Pancreas (tissue), 10 donors: ENCODE results near the gene MYCT1. TPM values are rescaled to one million over a fixed set of nuclear protein-coding genes. Genes with fewer than 3 reads are reported as not detected.

ENCODE experiments used
- ATAC-seq, 4 donors: fragments of 200-7000 bp; cut with Tn5 transposase; one replicate each; pipeline versions ENCODE4 v1.8.0 to v1.9.1; 2020; ENCODE audit warnings: mild to moderate bottlenecking in 4 of 4, moderate library complexity in 4 of 4
- DNase-seq, 6 donors: peaks; one replicate each; pipeline ENCODE4 v3.0.0-alpha.2; 2020
- FAIRE-seq: peaks from 2 replicates; lab custom pipeline; 2012; peaks lifted over from hg19 to GRCh38; lab: Jason Lieb, UNC
- H3K27ac ChIP-seq, 4 donors: fragments of 200-600 bp; sonication (generic); 1 replicate in 3 of 4; 2 replicates in 1 of 4; pipeline versions ENCODE4 v1.5.0 to v1.8.0; 2020
- H3K27me3 ChIP-seq, 4 donors: fragments of 200-600 bp; one replicate each; pipeline ENCODE4 v1.8.0; 2021
- H3K36me3 ChIP-seq, 3 donors: fragments of 200-600 bp; sonication (generic) in 1 of 3; one replicate each; pipeline versions ENCODE4 v1.5.0 to v1.8.0; 2020 to 2021
- H3K4me1 ChIP-seq, 3 donors: fragments of 200-600 bp; one replicate each; pipeline ENCODE4 v1.8.0; 2021
- H3K4me3 ChIP-seq, 4 donors: fragments of 200-600 bp; sonication (generic) in 2 of 4; one replicate each; pipeline versions ENCODE4 v1.5.0 to v1.8.0; 2020 to 2021
- H3K9me3 ChIP-seq, 4 donors: fragments of 200-600 bp; one replicate each; pipeline ENCODE4 v1.8.0; 2021
- CTCF ChIP-seq, 4 donors: fragments of 200-600 bp; sonication (generic) in 3 of 4; IDR thresholded peaks; one replicate each; pipeline versions ENCODE4 v1.5.0 to v1.8.0; 2021; ENCODE audit warnings: antibody characterized with exemption in 4 of 4
- WGBS, 2 donors: extraction: QIAGEN DNeasy Blood & Tissue Kit; methylation state at CpG; one replicate each; pipeline ENCODE4 v1.1.7; 2013; 5-methylcytosine and 5-hydroxymethylcytosine counted together
- intact Hi-C, 3 donors: fragments of 100-400 bp; cut with DNase I; formaldehyde crosslinking; loops; one replicate each; pipeline versions ENCODE4 v1.11.1 to v1.14.2; 2022
- polyA plus RNA-seq, 2 donors: library from polyadenylated mRNA; stranded (reverse); fragments of 200-250 nt; gene quantifications; one replicate each; pipeline ENCODE4 v1.2.3, GENCODE V29; 2013
- total RNA-seq, 6 donors: library from RNA; stranded (reverse); fragmentation: NEBNext Ultra II Directional in 4 of 6; extraction: Animal tissue kit (Norgen Biotek cat#: 25700) in 4 of 6; gene quantifications; one replicate each; pipeline versions ENCODE4 v1.2.1 to v1.2.4, GENCODE V29; 2021 to 2023
- donor health status: healthy with polysubstance abuse.
- donor health status: DM: no; HTN: no; CAD: no; lungs with moderate emphysema.
- donor health status: DM: no; HTN: no; CAD: no.
- donor health status: control.
- donor health status: control.
- donor health status: Bipolar disorder and iron deficiency.
- donor health status: DM: yes; HTN: yes; CAD: no.
- donor health status: DM: no; HTN: no; CAD: no.
- donor health status: DM: no; HTN: no; CAD: no.
- donor health status: DM: yes; HTN: yes; CAD: no.

MYCT1 gene
- total RNA-seq (1 to 10 TPM in 5 of 6 donors, under 1 TPM in 1; 0.93 to 2.3 (median 1.5) TPM), polyA plus RNA-seq (1 to 10 TPM; 2.0 to 3.2 TPM)

- ATAC-seq (no peak), FAIRE-seq (no peak), DNase-seq (no peak)
- 36 to 56% methylated on average over 2 of the region's 2 CpGs for WGBS, 2 donors
- H3K4me1 ChIP-seq, result no peaks in the 10 kb centered on the region
- TF ChIP-seq CTCF (IDR thresholded peaks at IDR 0.05), result no peak
- H3K9me3 ChIP-seq, result no peaks in the 10 kb centered on the region
- intact Hi-C loops, result no loop called here
- H3K36me3 ChIP-seq, result no peaks in the 10 kb centered on the region
- H3K27me3 ChIP-seq, result no peaks in the 10 kb centered on the region
- H3K4me3 ChIP-seq, result no peak within 1 kb of the TSS
- H3K27ac ChIP-seq, result no peak within 1 kb of the TSS
Measured at GRCh38 chr6:152697634-152698033, at the start of gene MYCT1. Gene MYCT1, plus strand, starts transcription at chr6:152697897. Its CDS starts 6 bp downstream, at chr6:152697903.

GRCh38 chr6:152648105-152648504 is 49.6 kb upstream of the MYCT1 start:
- FAIRE-seq, result no peak
- intact Hi-C loops, result loop anchor here in 1 of 3 donors (10.0 kb wide), 1 partner anchor 93 kb away; no protein-coding TSS in a partner anchor
- WGBS, 2 donors, result 57 to 77% methylated on average over 2 of the region's 2 CpGs
- Histone ChIP-seq H3K27me3 (peaks cover 0 to 5% (median 0%) of the 10 kb centered on the region in 4 donors), H3K4me1 (no peaks in the 10 kb centered on the region), H3K36me3 (no peaks in the 10 kb centered on the region), H3K27ac (no peak overlapping the region), H3K9me3 (no peaks in the 10 kb centered on the region), H3K4me3 (no peak overlapping the region)
- peak in 1 of 4 donors; percentile 26 for ATAC-seq
- no peak for DNase-seq
- no peak for TF ChIP-seq CTCF (IDR thresholded peaks at IDR 0.05)

GRCh38 chr6:152651986-152652385 is 45.7 kb upstream of the MYCT1 start:
- Histone ChIP-seq H3K27ac (no peak overlapping the region), H3K9me3 (no peaks in the 10 kb centered on the region), H3K36me3 (no peaks in the 10 kb centered on the region), H3K27me3 (peaks cover 0 to 3% (median 0%) of the 10 kb centered on the region in 4 donors), H3K4me3 (no peak overlapping the region), H3K4me1 (no peaks in the 10 kb centered on the region)
- TF ChIP-seq CTCF (IDR thresholded peaks at IDR 0.05), result no peak
- no peak for DNase-seq
- intact Hi-C loops, result no loop called here
- FAIRE-seq, result no peak
- 44 to 57% methylated on average over 3 of the region's 3 CpGs for WGBS, 2 donors
- ATAC-seq, result no peak

GRCh38 chr6:152661776-152662175 is 35.9 kb upstream of the MYCT1 start:
- no peak for DNase-seq
- no peak for TF ChIP-seq CTCF (IDR thresholded peaks at IDR 0.05)
- no peak for FAIRE-seq

GRCh38 chr6:152669895-152670294 is 27.8 kb upstream of the MYCT1 start:
- FAIRE-seq (no peak), ATAC-seq (no peak), DNase-seq (no peak)
- WGBS, 2 donors, result 13 to 18% methylated on average over 1 of the region's 1 CpG
- H3K36me3 ChIP-seq, result no peaks in the 10 kb centered on the region
- no peak overlapping the region for H3K27ac ChIP-seq
- no peak overlapping the region for H3K4me3 ChIP-seq
- H3K27me3 ChIP-seq, result no peaks in the 10 kb centered on the region
- no peaks in the 10 kb centered on the region for H3K9me3 ChIP-seq
- TF ChIP-seq CTCF (IDR thresholded peaks at IDR 0.05), result no peak
- no peaks in the 10 kb centered on the region for H3K4me1 ChIP-seq
- intact Hi-C loops, result no loop called here

More at GRCh38 chr6:152661776-152662175, 35.9 kb upstream of the MYCT1 start:
- Histone ChIP-seq H3K27me3 (no peaks in the 10 kb centered on the region), H3K36me3 (no peaks in the 10 kb centered on the region), H3K4me3 (no peak overlapping the region), H3K9me3 (no peaks in the 10 kb centered on the region), H3K27ac (no peak overlapping the region), H3K4me1 (no peaks in the 10 kb centered on the region)
- no peak for ATAC-seq
- WGBS, 2 donors, result 58 to 75% methylated on average over 3 of the region's 3 CpGs
- intact Hi-C loops, result no loop called here
